ENCODE data around the gene MLH1. TPM values are rescaled to one million over a fixed set of nuclear protein-coding genes. Genes with fewer than 3 reads are reported as not detected.

The MLH1 gene
- total RNA-seq, 8 experiments from 2014 or later: 17.4 to 53.3 (median 47.6) TPM

GRCh38 chr3:37086918-37087317, 93.6 kb downstream of the MLH1 start:
- in situ Hi-C loops (cut with MboI; ENCODE audit: low pct_unique_long_range_greater_than_20kb in 2 of 9, low sequenced_read_pairs in 9 of 9, unreplicated experiment in 9 of 9): no loop called here
- ATAC-seq (replicated peaks in 6 of 8): no peak
- 63 to 100% (median 93%) methylated on average over 1 to 6 of the region's 6 CpGs; no CpG with 5 or more reads in 2 of the 10 experiments for WGBS, 10 experiments
- Histone ChIP-seq H3K4me3 (no peak overlapping the region), H3K27ac (no peak overlapping the region), H3K4me1 (replicated peaks in 1 of 2) (no peaks in the 10 kb centered on the region)

- no peaks in the 10 kb centered on the region for H3K4me1 ChIP-seq (replicated peaks in 1 of 2)
- H3K27ac ChIP-seq: no peak overlapping the region
- ATAC-seq (replicated peaks in 6 of 8): no peak
- WGBS, 10 experiments: 73 to 100% (median 100%) methylated on average over 1 to 2 of the region's 2 CpGs; no CpG with 5 or more reads in 5 of the 10 experiments
- no peak overlapping the region for H3K4me3 ChIP-seq
- in situ Hi-C loops (cut with MboI; ENCODE audit: low pct_unique_long_range_greater_than_20kb in 2 of 9, low sequenced_read_pairs in 9 of 9, unreplicated experiment in 9 of 9): no loop called here
Measured at GRCh38 chr3:37087870-37088269, 94.6 kb downstream of the MLH1 start.

- Histone ChIP-seq H3K4me1 (replicated peaks in 1 of 2) (peaks cover 0 to 4% of the 10 kb centered on the region in 2 donors), H3K27ac (no peak overlapping the region), H3K4me3 (no peak overlapping the region)
- in situ Hi-C loops (cut with MboI; ENCODE audit: low pct_unique_long_range_greater_than_20kb in 2 of 9, low sequenced_read_pairs in 9 of 9, unreplicated experiment in 9 of 9): no loop called here
- no peak for ATAC-seq (replicated peaks in 6 of 8)
- 89 to 100% (median 100%) methylated on average over 1 to 3 of the region's 3 CpGs; no CpG with 5 or more reads in 3 of the 10 experiments for WGBS, 10 experiments
Measured at GRCh38 chr3:37092484-37092883, 99.2 kb downstream of the MLH1 start.

GRCh38 chr3:37093481-37093880, 100.2 kb downstream of the MLH1 start:
- no peak for ATAC-seq (replicated peaks in 6 of 8)
- Histone ChIP-seq H3K4me1 (replicated peaks in 1 of 2) (peaks cover 0 to 5% of the 10 kb centered on the region in 2 donors), H3K27ac (no peak overlapping the region), H3K4me3 (no peak overlapping the region)
- in situ Hi-C loops (cut with MboI; ENCODE audit: low pct_unique_long_range_greater_than_20kb in 2 of 9, low sequenced_read_pairs in 9 of 9, unreplicated experiment in 9 of 9): no loop called here
- WGBS, 10 experiments: 83 to 100% (median 98%) methylated on average over 1 to 2 of the region's 2 CpGs

GRCh38 chr3:37094636-37095035, 101.3 kb downstream of the MLH1 start:
- WGBS, 10 experiments: 75 to 100% (median 87%) methylated on average over 2 to 3 of the region's 3 CpGs; no CpG with 5 or more reads in 2 of the 10 experiments
- H3K4me1 ChIP-seq (replicated peaks in 1 of 2): peaks cover 0 to 5% of the 10 kb centered on the region in 2 donors
- ATAC-seq (replicated peaks in 6 of 8): no peak

GRCh38 chr3:37096288-37096687, 103.0 kb downstream of the MLH1 start:
- ATAC-seq (replicated peaks in 6 of 8): no peak
- no peak overlapping the region for H3K4me3 ChIP-seq
- peaks cover 0 to 5% of the 10 kb centered on the region in 2 donors for H3K4me1 ChIP-seq (replicated peaks in 1 of 2)
- WGBS, 10 experiments: 0 to 80% (median 28%) methylated on average over 1 of the region's 1 CpG; no CpG with 5 or more reads in 2 of the 10 experiments
- no peak overlapping the region for H3K27ac ChIP-seq
- in situ Hi-C loops (cut with MboI; ENCODE audit: low pct_unique_long_range_greater_than_20kb in 2 of 9, low sequenced_read_pairs in 9 of 9, unreplicated experiment in 9 of 9): no loop called here

More at GRCh38 chr3:37094636-37095035, 101.3 kb downstream of the MLH1 start:
- H3K4me3 ChIP-seq: no peak overlapping the region
- no peak overlapping the region for H3K27ac ChIP-seq
- in situ Hi-C loops (cut with MboI; ENCODE audit: low pct_unique_long_range_greater_than_20kb in 2 of 9, low sequenced_read_pairs in 9 of 9, unreplicated experiment in 9 of 9): no loop called here

- H3K27ac ChIP-seq: no peak overlapping the region
- no peak overlapping the region for H3K4me3 ChIP-seq
- ATAC-seq (replicated peaks in 6 of 8): peak in 1 of 8 experiments; percentile 66
- H3K4me1 ChIP-seq (replicated peaks in 1 of 2): peaks cover 0 to 5% of the 10 kb centered on the region in 2 donors
- in situ Hi-C loops (cut with MboI; ENCODE audit: low pct_unique_long_range_greater_than_20kb in 2 of 9, low sequenced_read_pairs in 9 of 9, unreplicated experiment in 9 of 9): no loop called here
- WGBS, 10 experiments: 25 to 100% (median 100%) methylated on average over 1 of the region's 1 CpG; no CpG with 5 or more reads in 1 of the 10 experiments
Measured at GRCh38 chr3:37096975-37097374, 103.7 kb downstream of the MLH1 start.

GRCh38 chr3:37097776-37098175, 104.5 kb downstream of the MLH1 start:
- H3K4me3 ChIP-seq: no peak overlapping the region
- ATAC-seq (replicated peaks in 6 of 8): no peak
- H3K27ac ChIP-seq: no peak overlapping the region
- in situ Hi-C loops (cut with MboI; ENCODE audit: low pct_unique_long_range_greater_than_20kb in 2 of 9, low sequenced_read_pairs in 9 of 9, unreplicated experiment in 9 of 9): no loop called here
- H3K4me1 ChIP-seq (replicated peaks in 1 of 2): peaks cover 0 to 5% of the 10 kb centered on the region in 2 donors

- Histone ChIP-seq H3K4me3 (no peak overlapping the region), H3K27ac (no peak overlapping the region), H3K4me1 (replicated peaks in 1 of 2) (peaks cover 0 to 5% of the 10 kb centered on the region in 2 donors)
- in situ Hi-C loops (cut with MboI; ENCODE audit: low pct_unique_long_range_greater_than_20kb in 2 of 9, low sequenced_read_pairs in 9 of 9, unreplicated experiment in 9 of 9): no loop called here
- 88 to 100% (median 94%) methylated on average over 1 to 2 of the region's 2 CpGs; no CpG with 5 or more reads in 3 of the 10 experiments for WGBS, 10 experiments
- ATAC-seq (replicated peaks in 6 of 8): no peak
Measured at GRCh38 chr3:37098884-37099283, 105.6 kb downstream of the MLH1 start.

- Histone ChIP-seq H3K4me1 (replicated peaks in 1 of 2) (peaks cover 0 to 5% of the 10 kb centered on the region in 2 donors), H3K27ac (no peak overlapping the region), H3K4me3 (no peak overlapping the region)
- in situ Hi-C loops (cut with MboI; ENCODE audit: low pct_unique_long_range_greater_than_20kb in 2 of 9, low sequenced_read_pairs in 9 of 9, unreplicated experiment in 9 of 9): no loop called here
- ATAC-seq (replicated peaks in 6 of 8): no peak
Measured at GRCh38 chr3:37099469-37099868, 106.2 kb downstream of the MLH1 start.

- Histone ChIP-seq H3K27ac (no peak overlapping the region), H3K4me3 (no peak overlapping the region), H3K4me1 (replicated peaks in 1 of 2) (peaks cover 0 to 5% of the 10 kb centered on the region in 2 donors)
- in situ Hi-C loops (cut with MboI; ENCODE audit: low pct_unique_long_range_greater_than_20kb in 2 of 9, low sequenced_read_pairs in 9 of 9, unreplicated experiment in 9 of 9): no loop called here
- WGBS, 10 experiments: 75 to 100% (median 91%) methylated on average over 1 of the region's 1 CpG; no CpG with 5 or more reads in 4 of the 10 experiments
- ATAC-seq (replicated peaks in 6 of 8): no peak
Measured at GRCh38 chr3:37100411-37100810, 107.1 kb downstream of the MLH1 start.

Other genes starting within 250 kb of the MLH1 start
- 1 to 10 TPM in 1 of 8 experiments, under 1 TPM in 7; 0.04 to 1.4 (median 0.62) TPM for gene DCLK3, start 229.0 kb upstream of the MLH1 start, total RNA-seq
- gene TRANK1, start 48.5 kb upstream of the MLH1 start, total RNA-seq: 10 to 100 TPM in 1 of 8 experiments, 1 to 10 TPM in 4, under 1 TPM in 3; 0.37 to 22.8 (median 2.0) TPM
- 10 to 100 TPM in 7 of 8 experiments, 1 to 10 TPM in 1; 6.5 to 34.9 (median 23.4) TPM for gene EPM2AIP1, start 387 bp upstream of the MLH1 start, total RNA-seq
- gene LRRFIP2, start 181.1 kb downstream of the MLH1 start, total RNA-seq: 10 to 100 TPM; 29.6 to 57.9 (median 42.7) TPM
- gene GOLGA4, start 249.8 kb downstream of the MLH1 start, total RNA-seq: 10 to 100 TPM; 32.0 to 87.0 (median 64.8) TPM

Data from motor neuron (in vitro differentiated cells).